Skin epidermis (tissue), 12 donors: ENCODE results near the gene ZNF385C.

ENCODE experiments used
- H3K27ac ChIP-seq, 21 experiments: fragments of 200-600 bp; sonication (generic) in 11 of 21; one replicate each; pipeline ENCODE4 v1.5.0; 2020; ENCODE audit warnings: mild to moderate bottlenecking in 3 of 21, inconsistent platforms in 2 of 21, moderate library complexity in 2 of 21
- H3K4me3 ChIP-seq, 7 experiments: fragments of 200-600 bp; sonication (generic) in 2 of 7; one replicate each; pipeline ENCODE4 v1.5.0; 2020; ENCODE audit warnings: inconsistent platforms in 2 of 7, mild to moderate bottlenecking in 2 of 7, moderate library complexity in 1 of 7

ZNF385C gene

DNA sequence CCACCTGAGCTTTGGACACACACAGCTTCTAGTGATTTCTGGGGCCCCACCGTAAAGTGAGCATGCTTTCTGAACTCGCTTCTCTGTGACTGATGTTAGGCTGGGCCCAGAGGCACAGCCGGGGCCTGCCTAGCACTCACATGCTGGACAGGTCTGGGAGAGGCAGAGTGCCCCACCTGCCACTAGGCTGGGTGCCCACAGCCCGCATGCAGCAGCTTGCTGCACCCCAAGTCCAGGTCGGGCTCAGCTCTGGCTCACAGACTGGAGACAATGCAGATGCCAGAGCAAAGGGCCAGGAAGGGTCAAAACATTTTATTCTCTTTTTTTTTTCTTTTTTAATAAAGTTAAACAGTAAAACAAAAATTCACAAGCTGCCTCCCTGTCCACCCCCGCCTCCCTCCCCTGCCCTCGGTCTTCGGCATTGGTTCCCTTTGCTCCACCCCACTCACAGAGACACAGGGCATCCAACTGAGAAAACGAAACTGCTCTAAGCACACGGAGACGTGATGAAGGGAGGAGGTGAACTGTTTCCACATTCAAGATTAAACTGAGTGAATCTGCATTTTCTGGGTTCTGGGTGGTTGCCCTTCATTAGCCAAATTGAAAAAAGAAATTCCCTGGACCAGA, 122.0 kb downstream of the ZNF385C start:
- Histone ChIP-seq H3K4me3 (peak overlapping the region in 1 of 7 experiments; percentile 20), H3K27ac (peak overlapping the region in 18 of 21 experiments; percentile 22 to 77 (median 55))
